HG03469 (cell line): ENCODE data around the gene COG5.
"Not testable (repeated sequence)": the region's sequence is repeated elsewhere in the genome, so short reads cannot be mapped to it uniquely, and the experiment has no call there.

Experiments used
- ATAC-seq: cut with Tn5 transposase; IDR thresholded peaks from one replicate; pipeline ENCODE4 v1.9.1; 2021; ENCODE audit warnings: mild to moderate bottlenecking, moderate library complexity, moderate number of reproducible peaks; ENCODE audit not compliant: unreplicated experiment

COG5 gene

DNA sequence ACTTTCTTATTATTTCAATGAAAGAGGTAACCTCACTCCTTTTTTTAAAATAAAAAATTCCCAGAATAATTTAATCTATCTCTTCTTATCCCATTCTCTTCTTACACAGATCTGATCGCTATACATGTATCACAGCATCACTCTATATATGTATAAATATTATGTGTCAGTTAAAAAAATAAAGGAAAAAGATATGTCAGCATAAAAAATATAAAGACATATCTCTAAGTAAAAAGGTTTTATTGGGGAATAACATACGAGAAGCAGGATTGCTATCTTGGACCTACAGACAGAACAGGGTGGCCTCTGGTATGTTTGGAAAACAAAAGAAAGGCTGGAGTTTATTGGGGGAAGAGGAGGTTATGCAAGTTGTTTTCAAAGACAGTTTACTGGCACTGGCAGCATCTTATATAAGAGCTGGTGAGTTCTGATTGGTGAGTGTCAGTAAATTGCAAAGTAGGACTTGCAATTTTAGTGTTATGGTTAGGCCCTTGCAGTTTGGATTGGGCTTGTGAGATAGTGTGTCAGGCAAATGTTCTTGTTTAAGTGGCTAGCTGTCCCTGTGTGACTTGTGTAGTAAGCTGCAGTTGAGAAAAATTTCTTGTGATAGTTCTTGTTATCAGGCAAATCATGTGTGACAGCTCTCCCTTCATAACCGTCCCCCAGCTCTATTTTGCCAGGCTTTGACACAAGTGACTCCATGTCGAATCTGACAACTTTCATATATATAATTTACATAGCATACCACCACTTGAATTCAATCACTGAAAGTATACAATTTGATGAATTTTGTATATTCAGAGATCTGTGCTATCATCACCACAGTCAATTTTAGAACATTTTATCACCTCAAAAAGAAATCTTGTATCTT is 276.7 kb downstream of the COG5 start:
- no peak for ATAC-seq

DNA sequence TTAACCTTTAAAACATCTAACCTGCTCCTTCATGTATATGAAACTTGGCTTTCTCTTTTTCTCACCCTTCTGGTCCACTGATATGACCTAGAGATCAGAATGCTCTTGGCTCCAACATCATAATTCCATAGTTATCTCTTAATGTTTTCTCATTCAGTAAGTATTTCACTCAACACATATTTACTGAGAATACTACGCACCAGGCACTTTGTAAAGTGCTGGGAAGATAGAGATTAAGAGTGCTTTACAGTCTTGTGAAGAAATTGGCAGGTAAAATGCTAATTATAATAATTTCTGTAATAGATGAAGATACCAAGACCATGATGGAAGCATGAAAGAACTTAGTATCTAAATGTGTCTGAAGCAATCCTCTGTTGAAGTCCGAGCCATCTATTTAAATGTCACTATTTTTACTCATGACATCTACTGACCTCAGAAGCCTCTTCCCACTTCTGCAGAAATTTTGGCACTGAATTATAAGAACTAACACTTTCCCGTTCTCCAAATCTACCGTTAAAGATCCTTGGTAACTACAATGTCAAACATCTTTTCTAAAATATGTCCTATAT is 278.7 kb downstream of the COG5 start:
- no peak for ATAC-seq

DNA sequence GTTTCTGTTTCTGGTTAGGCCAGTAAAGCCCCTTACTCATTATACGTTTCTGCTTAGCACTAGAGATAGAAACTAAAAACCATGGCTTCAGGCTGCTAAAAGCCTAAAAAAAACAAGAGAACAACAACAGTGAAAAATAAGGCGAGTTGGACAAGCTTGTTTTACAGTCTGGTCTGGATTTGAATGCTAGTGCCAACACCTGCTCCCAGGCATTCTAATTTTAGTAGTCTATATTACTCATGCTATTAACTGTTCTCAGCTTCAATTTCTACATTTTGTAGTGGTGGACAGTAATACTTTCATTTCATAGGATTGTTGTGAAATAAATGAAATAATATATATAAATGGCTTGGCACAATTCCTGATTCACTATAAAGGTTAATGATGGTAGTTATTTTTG is 286.4 kb downstream of the COG5 start:
- ATAC-seq: no peak

DNA sequence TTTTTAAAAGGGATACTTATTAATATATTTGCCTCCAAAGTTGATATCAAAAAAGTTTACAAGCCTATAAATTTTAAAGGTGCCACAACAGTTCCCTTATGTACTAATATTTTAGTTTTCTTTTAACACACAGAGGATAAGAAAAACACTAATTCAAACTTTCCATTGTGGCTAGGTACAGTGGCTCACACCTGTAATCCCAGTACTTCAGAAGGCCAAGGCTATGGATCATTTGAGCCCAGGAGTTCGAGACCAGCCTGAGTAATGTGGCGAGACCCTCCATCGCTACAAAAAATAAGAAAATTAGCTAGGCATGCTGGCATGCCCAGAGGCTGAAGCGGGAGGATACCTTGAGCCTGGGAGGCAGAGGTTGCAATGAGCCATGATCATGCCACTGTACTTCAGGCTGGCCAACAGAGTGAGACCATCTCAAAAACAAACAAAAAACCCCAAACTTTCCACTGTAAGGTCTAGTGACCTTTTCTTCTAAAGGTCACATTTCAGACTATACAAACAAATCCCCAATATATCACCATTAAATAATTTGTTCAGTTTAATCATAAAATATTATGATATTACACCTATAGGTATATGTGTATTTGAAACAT is 287.4 kb downstream of the COG5 start:
- ATAC-seq: no peak

DNA sequence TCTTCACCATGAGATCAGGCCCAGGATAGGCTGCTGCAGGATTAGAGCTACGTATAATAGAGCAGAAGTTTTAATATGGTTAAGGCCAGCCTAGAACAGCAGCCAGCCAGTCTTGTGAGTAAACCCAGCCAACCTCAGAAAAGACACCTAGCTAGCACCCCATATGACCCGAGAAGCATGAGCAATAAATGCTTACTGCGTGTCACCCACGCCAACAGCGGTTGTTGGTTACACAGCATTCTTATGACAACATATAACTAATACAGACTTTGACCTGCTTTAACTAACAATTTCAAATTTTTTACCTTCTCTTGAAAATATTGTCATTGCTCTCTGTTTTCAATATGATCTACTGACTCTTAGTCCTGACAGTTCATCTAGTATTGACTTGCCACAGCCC is 289.2 kb downstream of the COG5 start:
- ATAC-seq: no peak

DNA sequence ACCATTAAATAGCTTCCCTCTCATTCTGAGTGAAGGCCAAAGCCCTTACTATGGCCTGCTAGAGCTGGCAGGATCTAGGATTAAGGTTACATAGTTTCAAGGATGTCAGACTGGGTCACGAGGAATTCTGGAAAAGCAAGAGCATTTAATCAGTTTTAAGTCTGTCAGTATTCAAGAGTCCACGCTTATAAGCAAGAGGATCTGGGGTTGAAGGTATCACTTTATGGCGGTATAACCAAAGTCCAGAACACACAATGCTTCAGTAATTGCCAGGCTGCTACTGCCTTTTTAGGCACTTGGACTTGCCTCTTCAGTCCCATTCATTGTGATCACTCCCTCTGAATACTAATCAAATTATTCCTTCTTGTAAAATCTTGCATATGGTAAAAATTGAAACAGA is 293.9 kb downstream of the COG5 start:
- no peak for ATAC-seq

DNA sequence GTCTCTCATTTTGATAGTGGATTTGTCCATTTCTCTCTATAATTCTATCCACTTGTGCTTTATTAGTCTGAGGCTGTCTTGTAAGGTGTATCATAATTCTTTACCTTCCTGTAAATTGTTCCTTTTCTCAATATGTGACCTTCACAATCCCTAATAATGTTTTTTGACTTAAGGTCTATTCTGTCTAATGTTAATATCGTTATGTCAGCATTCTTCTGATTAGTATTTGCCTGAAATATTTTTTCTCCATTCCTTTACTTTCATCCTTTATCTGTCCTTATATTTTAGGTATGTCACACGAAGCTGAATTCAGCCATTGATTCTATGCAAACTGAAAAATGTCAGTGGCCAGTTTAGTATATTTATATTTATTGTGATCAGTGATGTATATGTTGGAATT is 295.1 kb downstream of the COG5 start:
- no peak for ATAC-seq

DNA sequence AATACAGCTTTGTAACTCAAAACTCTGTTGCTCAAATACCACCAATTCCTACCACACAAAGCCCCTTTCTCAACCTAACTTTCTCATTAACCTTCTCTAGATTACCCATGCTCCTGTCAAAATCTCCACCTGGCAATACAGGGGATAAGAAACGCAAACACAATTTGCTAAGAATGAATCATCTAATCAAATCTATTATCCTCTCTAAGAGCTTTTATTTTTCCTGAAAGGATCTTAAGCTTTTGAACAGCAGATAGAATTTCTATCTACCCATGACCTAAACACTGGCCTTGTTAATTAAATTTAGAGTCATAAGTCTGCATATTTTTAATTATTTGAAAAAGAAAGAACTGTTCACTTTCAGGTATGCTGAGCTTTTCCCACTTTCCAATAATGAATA is 296.6 kb downstream of the COG5 start:
- ATAC-seq: no peak

DNA sequence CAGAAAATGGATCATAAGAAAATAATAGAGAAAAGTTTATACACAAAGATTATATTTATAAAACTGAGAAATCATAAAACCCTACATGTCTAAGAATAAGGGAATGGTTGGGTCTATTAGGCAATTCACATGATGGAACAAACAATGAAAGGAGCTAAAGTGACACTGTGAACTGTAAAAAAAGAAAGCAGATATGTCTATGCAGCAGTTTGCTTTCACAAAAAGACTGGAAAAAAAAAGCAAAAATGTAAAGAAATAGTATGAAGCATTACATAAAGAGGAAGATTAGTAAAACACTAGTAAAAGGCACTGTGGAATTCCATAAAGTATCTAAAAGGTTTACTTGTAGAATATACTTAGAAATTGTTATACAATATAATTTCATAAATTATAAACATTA is 299.0 kb downstream of the COG5 start:
- no peak for ATAC-seq

DNA sequence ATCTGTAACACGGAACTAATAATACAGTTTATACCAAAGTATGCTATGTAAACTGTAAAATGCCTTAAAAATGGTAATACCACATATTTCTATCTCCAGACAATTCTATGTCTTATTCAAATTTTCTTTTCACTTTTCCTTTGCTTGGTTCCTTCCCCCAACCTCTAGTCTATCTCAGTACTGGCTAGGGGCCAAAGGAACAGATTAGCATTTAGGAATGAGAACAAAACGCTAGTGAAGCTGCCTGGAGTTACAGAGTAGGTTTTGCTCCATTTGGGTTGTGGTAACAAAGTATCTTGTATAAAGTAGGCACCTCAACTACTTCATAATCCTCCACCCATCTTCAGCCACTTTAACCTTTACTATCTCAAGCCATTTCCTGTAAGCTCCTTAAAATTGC is 300.9 kb downstream of the COG5 start:
- ATAC-seq: no peak

DNA sequence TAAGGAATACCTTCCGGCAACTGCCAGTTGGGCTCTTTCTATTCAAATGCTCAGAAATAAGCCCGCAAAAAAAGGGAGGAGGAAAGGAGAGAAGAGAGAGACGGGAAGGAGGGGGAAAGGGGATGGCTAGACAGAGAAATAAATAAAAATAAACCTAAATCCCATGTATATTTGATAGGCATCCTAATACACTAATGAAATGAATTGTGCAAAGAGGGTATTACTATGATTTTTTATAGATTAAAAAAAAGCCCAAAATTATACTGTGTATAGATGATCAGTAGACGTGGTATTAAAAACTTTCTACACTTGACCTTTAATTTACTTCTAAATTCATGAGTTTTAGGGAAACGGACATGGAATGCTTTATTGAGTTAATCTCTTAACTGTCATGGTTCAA is 305.0 kb downstream of the COG5 start:
- no peak for ATAC-seq

DNA sequence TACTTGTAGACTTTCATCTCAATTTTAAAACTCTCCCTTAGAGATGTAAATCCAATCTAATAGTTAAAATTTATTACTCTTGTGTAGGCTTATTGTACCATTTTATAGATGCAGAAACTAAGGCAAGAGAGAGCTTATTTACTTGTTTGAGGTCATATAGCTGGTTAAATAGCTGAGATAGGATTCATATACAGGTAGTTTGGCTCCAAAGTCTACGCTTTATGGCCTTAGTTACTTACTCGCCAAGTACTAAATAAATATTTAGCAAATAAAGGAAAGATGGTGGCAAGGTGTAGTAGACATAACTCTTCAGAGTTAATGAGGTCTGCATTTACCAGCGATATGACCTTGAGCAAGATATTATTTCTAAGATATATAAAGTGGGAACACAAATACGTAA is 308.1 kb downstream of the COG5 start:
- ATAC-seq: no peak

DNA sequence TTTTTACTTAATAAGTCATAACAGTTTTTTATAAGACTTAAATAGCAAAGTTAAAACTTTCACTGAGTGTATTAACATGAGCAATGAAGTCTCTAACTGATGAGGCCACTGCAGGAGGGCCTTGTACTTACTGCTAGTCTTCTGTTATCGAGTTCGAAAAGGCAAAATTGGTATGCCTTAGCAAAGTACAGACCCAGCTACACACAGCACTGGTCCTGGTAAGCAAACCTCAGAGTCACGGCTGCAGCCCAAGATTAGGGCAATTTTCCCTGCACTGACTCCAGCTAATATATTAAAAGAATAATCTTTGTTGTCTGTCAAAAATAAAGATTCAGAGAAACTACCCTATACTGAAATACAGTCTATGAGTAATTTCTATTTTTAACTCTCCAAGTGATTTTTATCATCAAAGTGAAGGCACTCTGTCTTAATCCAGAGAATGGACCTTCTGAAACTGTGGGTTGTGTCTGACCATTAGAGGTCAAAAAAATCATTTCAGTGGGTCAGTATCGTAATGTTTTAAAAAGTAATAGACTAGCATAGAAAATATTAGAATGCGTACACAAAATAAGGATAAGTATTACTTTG is 309.2 kb downstream of the COG5 start:
- no peak for ATAC-seq

DNA sequence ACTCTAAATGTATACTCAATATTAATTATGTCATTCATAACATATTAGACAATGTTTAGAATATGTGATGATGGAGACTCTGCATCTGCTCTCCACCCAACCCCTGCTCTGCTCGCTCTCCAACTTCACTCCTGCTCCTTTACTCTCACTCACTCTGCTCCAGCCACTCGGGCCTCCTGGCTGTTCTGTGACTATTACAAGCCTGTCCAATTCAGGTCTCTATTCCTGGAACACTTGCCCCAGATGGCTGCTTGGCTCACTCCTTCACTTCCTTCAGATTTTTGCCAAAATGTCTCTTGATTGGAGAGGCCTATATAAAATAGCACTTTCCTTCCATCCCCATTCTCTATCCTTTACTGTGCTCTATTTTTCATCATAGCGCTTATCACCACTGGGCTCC is 310.1 kb downstream of the COG5 start:
- no peak for ATAC-seq

DNA sequence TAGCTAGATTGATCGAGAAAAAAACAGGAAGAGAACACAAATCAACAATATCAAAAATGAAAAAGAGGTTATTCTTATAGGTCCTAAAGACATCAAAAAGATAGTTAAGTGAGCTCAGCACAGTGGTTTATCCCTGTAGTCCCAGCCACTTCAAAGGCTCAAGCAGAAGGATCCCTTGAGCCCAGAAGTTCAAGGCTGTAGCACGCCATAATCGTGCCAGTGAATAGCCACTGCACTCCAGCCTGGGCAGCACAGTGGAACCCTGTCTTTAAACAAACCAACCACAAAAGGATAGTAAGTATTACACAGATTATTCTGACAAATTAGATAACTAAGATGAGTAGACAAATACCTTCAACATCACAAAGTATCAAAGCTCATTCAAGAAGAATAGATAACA is 311.8 kb downstream of the COG5 start:
- no peak for ATAC-seq

DNA sequence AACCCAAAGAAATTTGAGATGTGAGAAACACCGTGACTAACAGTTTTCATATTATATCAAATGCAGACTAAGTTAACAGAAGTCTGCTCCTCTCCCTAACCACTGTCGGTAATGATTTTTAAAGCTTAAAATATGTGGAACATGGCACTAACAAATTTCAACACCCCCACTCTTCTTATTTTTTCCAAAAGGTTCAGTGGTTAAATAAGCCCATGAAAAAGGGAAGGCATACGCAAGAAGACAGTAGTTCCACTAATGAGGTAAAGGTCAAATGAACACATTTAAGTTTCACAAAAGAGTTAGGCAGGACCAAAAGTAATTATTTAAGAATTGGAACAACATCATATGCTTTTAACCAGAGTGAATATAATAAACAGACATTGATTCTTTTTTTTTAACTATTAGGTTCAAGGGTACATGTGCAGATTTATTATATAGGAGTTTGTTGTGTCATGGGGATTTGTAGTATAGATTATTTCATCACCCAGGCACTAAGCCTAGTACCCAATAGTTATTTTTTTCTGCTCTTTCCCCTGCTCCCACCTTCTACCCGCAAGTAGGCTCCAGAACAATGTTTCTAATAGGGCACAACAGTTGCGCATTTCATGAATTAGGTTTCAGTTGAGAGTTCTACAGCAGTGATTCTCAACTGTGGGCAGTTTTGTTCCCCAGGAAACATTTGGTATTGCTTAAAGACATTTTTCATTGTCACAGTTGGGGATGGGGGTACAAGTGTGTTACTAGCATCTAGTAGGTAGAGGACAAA is 315.0 kb downstream of the COG5 start:
- no peak for ATAC-seq

DNA sequence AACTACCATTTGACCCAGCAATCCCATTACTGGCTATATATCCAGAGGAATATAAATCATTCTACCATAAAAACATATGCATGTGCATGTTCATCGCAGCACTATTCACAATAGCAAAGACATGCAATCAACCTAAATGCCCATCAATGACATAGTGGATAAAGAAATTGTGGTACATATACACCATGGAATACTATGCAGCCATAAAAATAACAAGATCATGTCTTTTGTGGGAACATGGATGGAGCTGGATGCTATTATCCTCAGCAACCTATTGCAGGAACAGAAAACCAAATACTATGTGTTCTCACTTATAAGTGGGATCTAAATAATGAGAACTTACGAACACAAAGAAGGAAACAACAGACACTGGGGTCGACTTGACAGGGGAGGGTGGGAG is 316.9 kb downstream of the COG5 start:
- ATAC-seq: not testable (repeated sequence)

DNA sequence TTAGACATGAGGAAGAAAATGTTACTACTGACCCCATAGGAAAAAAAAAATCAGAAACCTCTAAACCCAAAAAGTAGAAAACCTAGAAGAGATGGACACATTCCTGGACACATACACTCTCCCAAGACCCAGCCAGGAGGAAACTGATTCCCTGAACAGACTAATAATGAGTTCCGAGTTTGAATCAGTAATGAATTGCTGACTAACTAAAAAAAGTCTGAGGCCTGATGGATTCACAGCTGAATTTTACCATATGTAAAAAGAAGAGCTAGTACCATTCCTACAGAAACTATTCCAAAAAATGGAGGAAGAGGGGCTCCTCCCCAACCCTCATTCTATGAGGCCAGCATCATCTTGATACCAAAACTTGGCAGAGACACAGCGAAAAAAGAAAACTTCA is 319.1 kb downstream of the COG5 start:
- ATAC-seq: no peak

DNA sequence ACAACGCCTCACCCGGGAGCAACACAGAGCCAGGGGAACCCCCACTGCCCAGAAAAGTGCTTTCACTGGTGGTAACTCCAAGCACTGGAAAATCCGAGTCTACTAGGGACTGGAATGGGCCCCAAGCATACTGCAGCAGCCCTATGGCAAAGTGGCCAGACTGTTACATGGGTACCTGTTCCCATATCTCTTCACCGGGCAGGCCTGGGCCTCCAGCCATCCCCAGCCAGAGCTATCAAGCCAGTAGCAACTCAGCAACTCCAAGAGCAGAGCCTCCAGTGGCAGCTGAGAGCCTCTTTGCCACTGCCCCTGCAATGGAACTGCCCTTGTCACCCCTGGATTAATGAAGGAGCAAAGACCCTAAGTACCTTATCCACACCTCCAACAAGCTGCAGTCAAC is 321.5 kb downstream of the COG5 start:
- ATAC-seq: no peak

DNA sequence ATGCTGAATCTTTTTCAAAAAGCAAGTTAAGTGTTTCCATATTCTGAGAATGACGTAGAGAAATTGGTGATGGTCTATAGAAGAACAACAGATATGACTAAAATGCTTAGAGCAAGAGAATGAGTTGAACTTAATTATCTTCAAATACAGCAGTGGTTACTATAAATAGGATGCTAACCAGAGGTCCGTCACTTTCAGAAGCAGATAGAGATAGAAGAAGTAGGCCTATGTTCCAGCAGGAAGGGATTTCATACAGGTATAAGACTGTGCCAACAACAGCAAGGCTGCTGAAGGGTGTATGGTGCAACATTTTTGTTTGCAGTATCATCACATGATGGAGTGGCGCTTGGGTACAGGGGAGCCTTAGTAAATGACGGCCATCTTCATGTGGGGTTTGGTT is 326.3 kb downstream of the COG5 start:
- no peak for ATAC-seq

DNA sequence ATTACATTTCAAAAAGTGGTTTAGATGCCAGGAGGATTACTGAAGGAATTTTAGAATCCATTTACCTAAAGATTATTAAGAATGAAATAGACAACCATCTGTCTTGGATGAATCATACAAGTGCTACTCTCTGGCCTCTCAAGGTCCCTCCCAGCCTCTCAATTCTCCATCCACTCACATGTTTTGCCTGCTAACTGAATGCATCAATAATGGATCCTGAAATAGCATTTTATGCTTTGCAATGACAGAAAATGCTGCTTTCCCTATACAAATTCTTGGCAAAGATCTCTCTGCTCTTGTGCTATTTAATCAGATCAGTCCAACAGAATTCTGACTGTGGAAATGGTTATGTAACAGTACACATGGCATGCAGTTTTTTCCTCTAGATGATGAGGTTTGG is 326.9 kb downstream of the COG5 start:
- no peak for ATAC-seq
